Hepatocyte (in vitro differentiated cells): ENCODE measurements around the gene ENAH.

Experiments
- EZH2 ChIP-seq: fragments of 200-600 bp; sonication (generic); IDR thresholded peaks from 2 replicates; pipeline ENCODE4 v1.6.1; 2016; ENCODE audit warnings: antibody characterized with exemption, mild to moderate bottlenecking, borderline replicate concordance
- EZH2phosphoT487 ChIP-seq: fragments of 200-600 bp; sonication (generic); IDR thresholded peaks from one replicate; pipeline ENCODE4 v1.6.1; 2018; ENCODE audit warnings: antibody characterized with exemption, mild to moderate bottlenecking, low read depth, moderate library complexity; ENCODE audit not compliant: unreplicated experiment, severe bottlenecking
- TF ChIP-seq, protein P1 (sequence below): fragments of 200-600 bp; sonication (generic); IDR thresholded peaks from 2 replicates; pipeline ENCODE4 v1.5.1; 2016; ENCODE audit warnings: antibody characterized with exemption, mild to moderate bottlenecking; ENCODE audit not compliant: poor library complexity

- TF ChIP-seq, protein P1, sequence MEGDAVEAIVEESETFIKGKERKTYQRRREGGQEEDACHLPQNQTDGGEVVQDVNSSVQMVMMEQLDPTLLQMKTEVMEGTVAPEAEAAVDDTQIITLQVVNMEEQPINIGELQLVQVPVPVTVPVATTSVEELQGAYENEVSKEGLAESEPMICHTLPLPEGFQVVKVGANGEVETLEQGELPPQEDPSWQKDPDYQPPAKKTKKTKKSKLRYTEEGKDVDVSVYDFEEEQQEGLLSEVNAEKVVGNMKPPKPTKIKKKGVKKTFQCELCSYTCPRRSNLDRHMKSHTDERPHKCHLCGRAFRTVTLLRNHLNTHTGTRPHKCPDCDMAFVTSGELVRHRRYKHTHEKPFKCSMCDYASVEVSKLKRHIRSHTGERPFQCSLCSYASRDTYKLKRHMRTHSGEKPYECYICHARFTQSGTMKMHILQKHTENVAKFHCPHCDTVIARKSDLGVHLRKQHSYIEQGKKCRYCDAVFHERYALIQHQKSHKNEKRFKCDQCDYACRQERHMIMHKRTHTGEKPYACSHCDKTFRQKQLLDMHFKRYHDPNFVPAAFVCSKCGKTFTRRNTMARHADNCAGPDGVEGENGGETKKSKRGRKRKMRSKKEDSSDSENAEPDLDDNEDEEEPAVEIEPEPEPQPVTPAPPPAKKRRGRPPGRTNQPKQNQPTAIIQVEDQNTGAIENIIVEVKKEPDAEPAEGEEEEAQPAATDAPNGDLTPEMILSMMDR: no peak
- TF ChIP-seq EZH2 (no peak), EZH2phosphoT487 (no peak)
Measured at GRCh38 chr1:225446595-225446960, 206.3 kb downstream of the ENAH start.
